Measurements from ENCODE around the gene BCL2.

The BCL2 gene

GRCh38 chr18:63161032-63161760 is 158.4 kb downstream of the BCL2 start:
- CTCF ChIA-PET, result interaction anchor here (1.0 to 3.7 kb wide), 6 partner anchors 29 to 203 kb away, joined by 3 to 23 read pairs (median 4); partner anchors contain the start of gene BCL2
- Mint-ChIP-seq H3K27me3 (no peaks in the 10 kb centered on the region), H3K27ac (peak overlapping the region; percentile 93), H3K9me3 (no peaks in the 10 kb centered on the region), H3K4me1 (peaks cover 95% of the 10 kb centered on the region), H3K4me3 (peak overlapping the region; percentile 78), H3K36me3 (peaks cover 69% of the 10 kb centered on the region)
- no peak for DNase-seq

- peak overlapping the region; percentile 93 for H3K27ac Mint-ChIP-seq
- peaks cover 63% of the 10 kb centered on the region for H3K36me3 Mint-ChIP-seq
- peaks cover 98% of the 10 kb centered on the region for H3K4me1 Mint-ChIP-seq
- H3K4me3 Mint-ChIP-seq, result peak overlapping the region; percentile 78
- peak; percentile 41 for DNase-seq
- H3K9me3 Mint-ChIP-seq, result no peaks in the 10 kb centered on the region
- H3K27me3 Mint-ChIP-seq, result no peaks in the 10 kb centered on the region
- CTCF ChIA-PET, result interaction anchor here (1.8 to 3.7 kb wide), 2 partner anchors 28 to 158 kb away, joined by 9 to 23 read pairs; partner anchors contain the start of gene BCL2
Measured at GRCh38 chr18:63160172-63160995, 159.2 kb downstream of the BCL2 start.

- CTCF ChIA-PET, result no interaction called here
- Mint-ChIP-seq H3K4me1 (peaks cover 100% of the 10 kb centered on the region), H3K4me3 (peak overlapping the region; percentile 78), H3K36me3 (peaks cover 64% of the 10 kb centered on the region), H3K9me3 (no peaks in the 10 kb centered on the region), H3K27ac (peak overlapping the region; percentile 93), H3K27me3 (no peaks in the 10 kb centered on the region)
- no peak for DNase-seq
Measured at GRCh38 chr18:63159590-63159989, 160.0 kb downstream of the BCL2 start.

GRCh38 chr18:63158676-63159291 is 160.8 kb downstream of the BCL2 start:
- CTCF ChIA-PET, result interaction anchor here (1.0 to 5.0 kb wide), 7 partner anchors 17 to 159 kb away, joined by 3 to 45 read pairs (median 4); partner anchors contain the start of gene BCL2
- H3K4me3 Mint-ChIP-seq, result peak overlapping the region; percentile 78
- no peak for DNase-seq
- H3K4me1 Mint-ChIP-seq, result peaks cover 100% of the 10 kb centered on the region
- no peaks in the 10 kb centered on the region for H3K9me3 Mint-ChIP-seq
- H3K27me3 Mint-ChIP-seq, result no peaks in the 10 kb centered on the region
- peaks cover 64% of the 10 kb centered on the region for H3K36me3 Mint-ChIP-seq
- H3K27ac Mint-ChIP-seq, result peak overlapping the region; percentile 93

- Mint-ChIP-seq H3K27ac (peak overlapping the region; percentile 93), H3K27me3 (no peaks in the 10 kb centered on the region), H3K4me1 (peaks cover 100% of the 10 kb centered on the region), H3K4me3 (peak overlapping the region; percentile 78), H3K36me3 (peaks cover 65% of the 10 kb centered on the region), H3K9me3 (no peaks in the 10 kb centered on the region)
- CTCF ChIA-PET, result interaction anchor here (1.0 to 5.0 kb wide), 8 partner anchors 17 to 160 kb away, joined by 3 to 45 read pairs (median 4); partner anchors contain the start of gene BCL2
- no peak for DNase-seq
Measured at GRCh38 chr18:63158012-63158631, 161.4 kb downstream of the BCL2 start.

GRCh38 chr18:63157293-63158011 is 162.1 kb downstream of the BCL2 start:
- no peaks in the 10 kb centered on the region for H3K9me3 Mint-ChIP-seq
- peaks cover 65% of the 10 kb centered on the region for H3K36me3 Mint-ChIP-seq
- H3K4me3 Mint-ChIP-seq, result peak overlapping the region; percentile 78
- peaks cover 100% of the 10 kb centered on the region for H3K4me1 Mint-ChIP-seq
- H3K27ac Mint-ChIP-seq, result peak overlapping the region; percentile 93
- CTCF ChIA-PET, result interaction anchor here (1.0 to 5.0 kb wide), 9 partner anchors 16 to 161 kb away, joined by 3 to 45 read pairs (median 3); partner anchors contain the start of gene BCL2
- no peaks in the 10 kb centered on the region for H3K27me3 Mint-ChIP-seq
- peak; percentile 44 for DNase-seq

- Mint-ChIP-seq H3K27ac (peak overlapping the region; percentile 93), H3K4me1 (peaks cover 99% of the 10 kb centered on the region), H3K36me3 (peaks cover 68% of the 10 kb centered on the region), H3K27me3 (no peaks in the 10 kb centered on the region), H3K4me3 (peak overlapping the region; percentile 78), H3K9me3 (no peaks in the 10 kb centered on the region)
- DNase-seq, result no peak
- CTCF ChIA-PET, result interaction anchor here (1.0 to 7.0 kb wide), 15 partner anchors 12 to 167 kb away, joined by 3 to 45 read pairs (median 6); partner anchors contain the start of gene BCL2
Measured at GRCh38 chr18:63155910-63156773, 163.4 kb downstream of the BCL2 start.

- Mint-ChIP-seq H3K9me3 (no peaks in the 10 kb centered on the region), H3K4me3 (peak overlapping the region; percentile 78), H3K36me3 (peaks cover 69% of the 10 kb centered on the region), H3K27me3 (no peaks in the 10 kb centered on the region), H3K4me1 (peaks cover 99% of the 10 kb centered on the region), H3K27ac (peak overlapping the region; percentile 93)
- peak; percentile 89 for DNase-seq
- CTCF ChIA-PET, result interaction anchor here (0.6 to 7.0 kb wide), 19 partner anchors 8 to 168 kb away, joined by 3 to 45 read pairs (median 5); partner anchors contain the start of gene BCL2
Measured at GRCh38 chr18:63155169-63155852, 164.3 kb downstream of the BCL2 start.

GRCh38 chr18:63154350-63155152 is 165.0 kb downstream of the BCL2 start:
- Mint-ChIP-seq H3K4me3 (peak overlapping the region; percentile 78), H3K36me3 (peaks cover 63% of the 10 kb centered on the region), H3K9me3 (no peaks in the 10 kb centered on the region), H3K27me3 (no peaks in the 10 kb centered on the region), H3K27ac (peak overlapping the region; percentile 93), H3K4me1 (peaks cover 92% of the 10 kb centered on the region)
- CTCF ChIA-PET, result interaction anchor here (1.0 to 7.0 kb wide), 18 partner anchors 9 to 164 kb away, joined by 3 to 45 read pairs (median 6); partner anchors contain the start of gene BCL2
- no peak for DNase-seq

- CTCF ChIA-PET, result interaction anchor here (1.2 to 7.0 kb wide), 3 partner anchors 21 to 166 kb away, joined by 3 to 43 read pairs (median 24); partner anchors contain the start of gene BCL2
- peaks cover 65% of the 10 kb centered on the region for H3K36me3 Mint-ChIP-seq
- H3K4me3 Mint-ChIP-seq, result peak overlapping the region; percentile 51
- no peak for DNase-seq
- H3K4me1 Mint-ChIP-seq, result peaks cover 81% of the 10 kb centered on the region
- no peaks in the 10 kb centered on the region for H3K27me3 Mint-ChIP-seq
- H3K27ac Mint-ChIP-seq, result peak overlapping the region; percentile 82
- H3K9me3 Mint-ChIP-seq, result no peaks in the 10 kb centered on the region
Measured at GRCh38 chr18:63152791-63153190, 166.8 kb downstream of the BCL2 start.

GRCh38 chr18:63152096-63152495 is 167.5 kb downstream of the BCL2 start:
- Mint-ChIP-seq H3K27ac (peak overlapping the region; percentile 82), H3K36me3 (peaks cover 67% of the 10 kb centered on the region), H3K27me3 (no peaks in the 10 kb centered on the region), H3K9me3 (no peaks in the 10 kb centered on the region), H3K4me1 (peaks cover 76% of the 10 kb centered on the region), H3K4me3 (peak overlapping the region; percentile 51)
- CTCF ChIA-PET, result interaction anchor here (0.7 to 7.0 kb wide), 6 partner anchors 13 to 166 kb away, joined by 3 to 43 read pairs (median 3); partner anchors contain the start of gene BCL2
- DNase-seq, result peak; percentile 66
